Measurements from ENCODE around the gene ANTXR2. TPM values are rescaled to one million over a fixed set of nuclear protein-coding genes. Genes with fewer than 3 reads are reported as not detected.

ANTXR2 gene
- total RNA-seq, 1 experiment from 2014 or later, result 7.7 TPM

GRCh38 chr4:80036306-80036705 lies 36.7 kb downstream of the ANTXR2 start:
- no peaks in the 10 kb centered on the region for H3K27me3 ChIP-seq (ENCODE audit: control insufficient read depth, insufficient read depth, low read length)

GRCh38 chr4:80035336-80035735 lies 37.7 kb downstream of the ANTXR2 start:
- H3K27me3 ChIP-seq (ENCODE audit: control insufficient read depth, insufficient read depth, low read length), result no peaks in the 10 kb centered on the region
- DNase-seq, result no peak

More at GRCh38 chr4:80036306-80036705, 36.7 kb downstream of the ANTXR2 start:
- H3K4me3 ChIP-seq (ENCODE audit: insufficient read depth, low read depth, low read length), result no peak overlapping the region
- H3K36me3 ChIP-seq (replicated peaks; ENCODE audit: control insufficient read depth, insufficient read depth, low read length), result no peaks in the 10 kb centered on the region
- DNase-seq, result no peak

DNA sequence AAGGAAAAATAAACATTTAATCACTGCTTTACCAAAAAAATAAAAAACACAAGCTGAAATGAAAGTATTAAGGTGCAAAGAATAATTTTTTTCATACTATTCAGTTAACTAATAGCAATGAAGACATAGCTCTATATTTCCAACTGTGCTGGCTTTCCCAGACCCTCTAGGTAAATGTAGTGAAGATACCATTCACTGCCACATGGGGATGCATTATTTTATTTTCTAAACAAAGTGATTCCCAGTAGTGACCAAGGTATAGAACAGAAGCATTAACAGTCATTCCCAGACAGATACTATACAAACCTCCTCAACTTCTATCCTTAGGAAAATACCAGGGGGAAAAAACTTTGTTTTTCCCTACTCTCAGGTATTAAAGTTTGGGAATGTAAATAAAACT lies 39.4 kb downstream of the ANTXR2 start:
- Histone ChIP-seq H3K36me3 (replicated peaks; ENCODE audit: control insufficient read depth, insufficient read depth, low read length) (no peaks in the 10 kb centered on the region), H3K27me3 (ENCODE audit: control insufficient read depth, insufficient read depth, low read length) (no peaks in the 10 kb centered on the region), H3K4me3 (ENCODE audit: insufficient read depth, low read depth, low read length) (no peak overlapping the region)
- DNase-seq, result no peak

More at GRCh38 chr4:80035336-80035735, 37.7 kb downstream of the ANTXR2 start:
- no peaks in the 10 kb centered on the region for H3K36me3 ChIP-seq (replicated peaks; ENCODE audit: control insufficient read depth, insufficient read depth, low read length)
- no peak overlapping the region for H3K4me3 ChIP-seq (ENCODE audit: insufficient read depth, low read depth, low read length)

- Histone ChIP-seq H3K4me3 (ENCODE audit: insufficient read depth, low read depth, low read length) (no peak overlapping the region), H3K36me3 (replicated peaks; ENCODE audit: control insufficient read depth, insufficient read depth, low read length) (no peaks in the 10 kb centered on the region)
- no peak for DNase-seq
Measured at GRCh38 chr4:80029364-80029763, 43.7 kb downstream of the ANTXR2 start.

GRCh38 chr4:80027611-80028010 lies 45.4 kb downstream of the ANTXR2 start:
- no peak for DNase-seq
- H3K4me3 ChIP-seq (ENCODE audit: insufficient read depth, low read depth, low read length), result no peak overlapping the region
- no peaks in the 10 kb centered on the region for H3K27me3 ChIP-seq (ENCODE audit: control insufficient read depth, insufficient read depth, low read length)
- no peaks in the 10 kb centered on the region for H3K36me3 ChIP-seq (replicated peaks; ENCODE audit: control insufficient read depth, insufficient read depth, low read length)

More at GRCh38 chr4:80029364-80029763, 43.7 kb downstream of the ANTXR2 start:
- no peaks in the 10 kb centered on the region for H3K27me3 ChIP-seq (ENCODE audit: control insufficient read depth, insufficient read depth, low read length)

DNA sequence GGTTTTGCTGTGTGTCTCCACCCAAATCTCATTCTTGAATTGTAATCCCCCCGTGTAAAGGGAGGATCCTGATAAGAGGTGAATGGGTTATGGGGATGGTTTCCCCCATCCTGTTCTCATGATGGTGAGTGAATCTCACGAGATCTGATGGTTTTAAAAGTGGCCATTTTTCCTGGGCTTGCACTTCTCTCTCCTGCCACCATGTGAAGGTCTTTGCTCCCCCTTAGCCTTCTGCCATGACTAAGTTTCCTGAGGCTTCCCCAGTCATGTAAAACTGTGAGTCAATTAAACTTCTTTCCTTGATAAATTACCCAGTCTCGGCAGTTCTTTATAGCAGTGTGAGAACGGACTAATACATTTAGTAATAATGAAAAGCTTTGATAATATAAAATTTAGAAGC lies 46.9 kb downstream of the ANTXR2 start:
- H3K4me3 ChIP-seq (ENCODE audit: insufficient read depth, low read depth, low read length), result no peak overlapping the region
- no peaks in the 10 kb centered on the region for H3K27me3 ChIP-seq (ENCODE audit: control insufficient read depth, insufficient read depth, low read length)
- DNase-seq, result no peak
- H3K36me3 ChIP-seq (replicated peaks; ENCODE audit: control insufficient read depth, insufficient read depth, low read length), result no peaks in the 10 kb centered on the region

GRCh38 chr4:80024335-80024734 lies 48.7 kb downstream of the ANTXR2 start:
- H3K27me3 ChIP-seq (ENCODE audit: control insufficient read depth, insufficient read depth, low read length), result no peaks in the 10 kb centered on the region

DNA sequence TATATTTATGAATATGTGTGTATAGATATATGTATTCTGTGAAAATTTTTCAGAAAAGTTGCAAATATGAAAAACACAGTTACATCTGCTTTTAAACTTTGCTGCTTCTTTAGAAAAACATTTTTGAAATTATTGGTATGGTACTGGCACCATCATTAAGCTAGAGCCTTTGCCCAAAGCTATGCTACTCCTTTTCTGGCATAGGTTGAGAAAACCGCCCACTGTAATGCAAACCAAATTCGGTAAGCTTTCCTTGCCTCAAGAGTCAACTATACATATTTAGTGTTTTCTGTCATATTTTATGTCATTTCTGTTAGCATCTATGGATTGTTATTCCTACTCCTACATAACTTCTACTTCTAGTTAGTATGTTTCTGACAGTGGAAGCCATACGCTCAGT lies 50.7 kb downstream of the ANTXR2 start:
- Histone ChIP-seq H3K27me3 (ENCODE audit: control insufficient read depth, insufficient read depth, low read length) (no peaks in the 10 kb centered on the region), H3K4me3 (ENCODE audit: insufficient read depth, low read depth, low read length) (no peak overlapping the region), H3K36me3 (replicated peaks; ENCODE audit: control insufficient read depth, insufficient read depth, low read length) (no peaks in the 10 kb centered on the region)
- no peak for DNase-seq

More at GRCh38 chr4:80024335-80024734, 48.7 kb downstream of the ANTXR2 start:
- no peaks in the 10 kb centered on the region for H3K36me3 ChIP-seq (replicated peaks; ENCODE audit: control insufficient read depth, insufficient read depth, low read length)
- no peak for DNase-seq
- no peak overlapping the region for H3K4me3 ChIP-seq (ENCODE audit: insufficient read depth, low read depth, low read length)

GRCh38 chr4:80017125-80017854 lies 55.7 kb downstream of the ANTXR2 start:
- Histone ChIP-seq H3K27me3 (ENCODE audit: control insufficient read depth, insufficient read depth, low read length) (no peaks in the 10 kb centered on the region), H3K4me3 (ENCODE audit: insufficient read depth, low read depth, low read length) (no peak overlapping the region), H3K36me3 (replicated peaks; ENCODE audit: control insufficient read depth, insufficient read depth, low read length) (no peaks in the 10 kb centered on the region)
- no peak for DNase-seq

- no peak overlapping the region for H3K4me3 ChIP-seq (ENCODE audit: insufficient read depth, low read depth, low read length)
- DNase-seq, result no peak
- no peaks in the 10 kb centered on the region for H3K27me3 ChIP-seq (ENCODE audit: control insufficient read depth, insufficient read depth, low read length)
- H3K36me3 ChIP-seq (replicated peaks; ENCODE audit: control insufficient read depth, insufficient read depth, low read length), result no peaks in the 10 kb centered on the region
Measured at GRCh38 chr4:80016506-80016905, 56.5 kb downstream of the ANTXR2 start.

- Histone ChIP-seq H3K27me3 (ENCODE audit: control insufficient read depth, insufficient read depth, low read length) (no peaks in the 10 kb centered on the region), H3K4me3 (ENCODE audit: insufficient read depth, low read depth, low read length) (no peak overlapping the region), H3K36me3 (replicated peaks; ENCODE audit: control insufficient read depth, insufficient read depth, low read length) (no peaks in the 10 kb centered on the region)
- DNase-seq, result no peak
Measured at GRCh38 chr4:80015407-80016189, 57.4 kb downstream of the ANTXR2 start.

DNA sequence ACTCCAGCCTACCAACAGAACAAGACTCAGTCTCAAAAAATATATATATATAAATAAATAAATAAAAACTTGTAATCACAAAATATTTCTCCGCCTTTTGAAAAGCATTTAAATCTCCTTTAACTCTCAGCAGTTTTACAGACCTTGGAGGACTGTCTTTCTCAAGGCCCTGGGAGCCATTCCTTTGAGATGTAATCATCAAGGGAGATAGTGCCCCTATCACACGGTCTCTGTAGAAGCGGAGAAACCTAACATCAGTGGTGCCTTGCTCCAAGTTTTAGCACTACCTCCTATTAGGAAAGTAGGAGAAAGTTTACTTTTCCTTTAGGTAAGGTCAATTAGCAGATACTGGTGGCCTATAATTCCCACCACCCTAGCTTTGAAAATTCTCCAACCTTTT lies 58.5 kb downstream of the ANTXR2 start:
- Histone ChIP-seq H3K36me3 (replicated peaks; ENCODE audit: control insufficient read depth, insufficient read depth, low read length) (no peaks in the 10 kb centered on the region), H3K4me3 (ENCODE audit: insufficient read depth, low read depth, low read length) (no peak overlapping the region), H3K27me3 (ENCODE audit: control insufficient read depth, insufficient read depth, low read length) (no peaks in the 10 kb centered on the region)
- DNase-seq, result no peak

DNA sequence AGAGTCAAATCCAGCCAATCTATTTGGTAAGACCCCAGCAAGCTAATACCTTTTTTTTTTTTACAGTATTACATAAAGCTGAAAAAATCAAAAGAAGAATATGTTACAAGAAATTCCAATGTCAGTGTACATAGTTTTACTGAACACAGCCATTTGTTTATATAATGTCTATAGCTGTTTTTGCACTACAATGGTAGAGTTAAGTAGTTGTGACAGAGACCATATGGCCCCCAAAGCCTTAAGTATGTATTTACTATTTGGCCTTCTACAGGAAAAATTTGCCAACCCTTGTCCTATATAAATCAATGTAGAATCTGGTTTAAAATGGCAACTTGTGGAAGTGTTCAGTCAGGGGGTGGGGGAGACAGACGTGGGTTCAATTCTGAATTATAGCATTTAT lies 60.7 kb downstream of the ANTXR2 start:
- no peak for DNase-seq
- H3K36me3 ChIP-seq (replicated peaks; ENCODE audit: control insufficient read depth, insufficient read depth, low read length), result no peaks in the 10 kb centered on the region
- H3K4me3 ChIP-seq (ENCODE audit: insufficient read depth, low read depth, low read length), result no peak overlapping the region
- H3K27me3 ChIP-seq (ENCODE audit: control insufficient read depth, insufficient read depth, low read length), result no peaks in the 10 kb centered on the region

DNA sequence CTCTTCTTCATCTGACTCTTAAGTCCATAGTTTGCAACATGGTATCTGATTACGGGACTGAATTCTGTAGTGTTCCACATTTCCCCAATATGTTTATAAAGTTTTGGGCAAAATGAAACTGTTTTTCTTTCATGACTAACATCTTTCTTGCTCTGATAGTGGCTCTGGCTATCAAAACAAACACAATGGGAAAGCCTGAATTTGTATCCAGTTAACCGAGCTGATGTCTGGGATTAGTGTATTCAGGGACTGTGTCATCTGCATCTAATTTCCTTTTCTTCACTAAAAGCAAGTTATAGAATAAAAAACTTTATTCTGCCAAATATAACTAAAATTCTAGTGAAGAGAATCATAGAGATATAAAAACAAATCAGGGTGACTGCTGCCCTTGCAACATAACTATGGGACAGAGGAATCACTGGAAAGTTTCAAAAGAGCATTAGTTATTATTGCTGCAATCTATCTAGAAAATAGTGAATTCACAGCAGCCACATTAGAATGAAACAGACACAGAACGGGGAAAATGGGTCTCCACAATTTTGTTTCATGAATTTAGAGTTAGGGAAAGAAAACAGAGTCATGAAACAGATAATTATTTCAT lies 61.3 kb downstream of the ANTXR2 start:
- Histone ChIP-seq H3K27me3 (ENCODE audit: control insufficient read depth, insufficient read depth, low read length) (no peaks in the 10 kb centered on the region), H3K4me3 (ENCODE audit: insufficient read depth, low read depth, low read length) (no peak overlapping the region), H3K36me3 (replicated peaks; ENCODE audit: control insufficient read depth, insufficient read depth, low read length) (no peaks in the 10 kb centered on the region)
- no peak for DNase-seq

DNA sequence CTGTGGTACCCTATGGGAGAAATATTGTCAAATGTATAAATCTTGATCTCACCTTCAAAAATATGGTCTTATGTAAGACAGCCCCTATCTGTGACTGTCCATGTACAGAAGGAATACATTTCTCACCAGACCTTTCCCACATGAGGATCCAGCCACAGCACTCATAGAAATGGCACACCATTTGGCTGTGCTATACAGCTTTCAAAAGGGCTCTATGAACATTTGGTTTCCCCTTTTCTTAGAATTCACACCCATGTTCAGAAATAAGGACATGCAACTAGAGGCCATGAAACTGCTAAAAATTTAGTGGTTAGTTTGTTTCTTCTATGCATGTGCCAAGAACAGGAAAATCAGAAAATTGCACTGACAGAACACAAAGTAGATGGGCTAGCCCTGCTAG lies 62.7 kb downstream of the ANTXR2 start:
- DNase-seq, result no peak
- Histone ChIP-seq H3K27me3 (ENCODE audit: control insufficient read depth, insufficient read depth, low read length) (no peaks in the 10 kb centered on the region), H3K36me3 (replicated peaks; ENCODE audit: control insufficient read depth, insufficient read depth, low read length) (no peaks in the 10 kb centered on the region), H3K4me3 (ENCODE audit: insufficient read depth, low read depth, low read length) (no peak overlapping the region)

All from H7 (cell line).